ENCODE data around the gene SERPINC1.
"Not testable (repeated sequence)": the region's sequence is repeated elsewhere in the genome, so short reads cannot be mapped to it uniquely, and the experiment has no call there.

Gene SERPINC1

DNA sequence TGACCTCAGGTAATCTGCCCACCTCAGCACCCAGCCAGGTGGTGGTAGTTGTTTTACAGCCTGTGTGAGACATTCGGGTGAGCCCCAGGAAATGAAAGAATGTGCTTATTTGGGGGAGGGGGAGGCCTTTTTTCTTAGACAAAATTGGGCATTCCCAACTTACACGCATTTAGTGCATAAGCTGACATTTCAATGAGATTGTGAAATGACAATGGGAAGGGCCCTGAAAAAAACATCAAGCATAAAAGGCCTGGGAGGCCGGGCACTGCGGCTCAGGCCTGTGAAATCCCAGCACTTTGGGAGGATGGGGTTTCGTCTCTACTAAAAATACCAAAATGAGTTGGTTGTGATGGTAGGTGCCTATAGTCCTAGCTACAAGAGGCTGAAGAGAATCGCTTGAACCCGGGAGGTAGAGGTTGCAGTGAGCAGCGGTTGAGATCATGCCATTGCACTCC is 54.3 kb downstream of the SERPINC1 start:
- DNase-seq = no peak

DNA sequence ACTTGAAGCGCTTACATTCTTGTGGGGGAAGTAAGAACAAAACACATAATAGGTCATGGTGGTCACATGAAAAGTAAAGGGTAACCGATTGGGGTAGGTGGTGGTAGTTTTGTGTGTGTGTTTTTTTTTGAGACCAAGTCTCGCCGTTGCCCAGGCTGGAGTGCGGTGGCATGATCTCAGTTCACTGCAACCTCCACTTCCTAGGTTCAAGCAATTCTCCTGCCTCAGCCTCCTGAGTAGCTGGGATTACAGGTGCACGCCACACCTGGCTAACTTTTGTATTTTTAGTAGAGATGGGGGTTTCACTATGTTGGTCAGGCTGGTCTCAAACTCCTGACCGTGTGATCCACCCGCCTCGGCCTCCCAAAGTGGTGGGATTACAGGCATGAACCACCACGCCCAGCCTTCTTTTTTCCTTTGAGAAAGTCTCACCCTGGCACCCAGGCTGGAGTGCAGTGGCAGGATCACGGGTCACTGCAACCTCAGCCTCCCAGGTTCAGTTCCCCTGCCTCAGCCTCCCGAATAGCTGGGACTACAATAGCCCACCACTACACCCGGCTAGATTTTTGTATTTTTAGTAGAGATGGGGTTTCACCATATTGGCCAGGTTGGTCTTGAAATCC is 54.9 kb downstream of the SERPINC1 start:
- not testable (repeated sequence) for DNase-seq

DNA sequence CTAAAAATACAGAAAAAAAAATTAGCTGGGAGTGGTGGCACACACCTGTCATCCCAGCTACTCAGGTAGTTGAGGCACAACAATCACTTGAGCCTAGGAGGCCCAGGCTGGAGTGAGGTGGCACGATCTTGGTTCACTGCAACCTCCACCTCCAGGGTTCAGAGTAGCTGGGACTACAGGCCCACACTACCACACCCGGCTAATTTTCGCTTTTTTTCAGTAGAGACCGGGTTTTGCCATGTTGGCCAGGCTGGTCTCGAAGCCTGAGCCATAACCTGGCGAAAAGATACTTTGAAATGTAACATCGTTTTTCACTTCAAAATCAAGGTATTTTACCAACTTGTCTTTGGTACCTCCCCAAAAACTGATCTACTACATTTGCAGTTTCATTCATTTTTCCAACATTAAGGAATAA is 55.4 kb downstream of the SERPINC1 start:
- DNase-seq = no peak

DNA sequence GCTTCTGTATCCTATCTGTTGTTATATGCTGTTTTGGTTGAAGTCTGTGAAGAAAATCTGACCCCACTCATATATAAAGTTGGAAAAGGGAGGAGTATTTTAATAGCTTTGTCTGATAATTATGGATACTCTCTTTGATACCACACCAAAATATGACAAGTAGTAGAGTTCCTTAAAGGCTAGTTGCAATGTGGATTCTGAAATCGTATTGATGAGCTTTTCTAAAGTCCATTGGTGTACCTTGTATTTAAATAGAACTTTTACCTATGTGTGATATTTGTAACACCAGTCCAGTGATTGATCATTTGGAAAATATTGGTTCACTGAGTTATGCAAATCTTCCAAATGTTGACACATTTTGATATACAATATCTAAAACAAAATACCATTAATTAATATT is 57.1 kb downstream of the SERPINC1 start:
- DNase-seq = no peak

DNA sequence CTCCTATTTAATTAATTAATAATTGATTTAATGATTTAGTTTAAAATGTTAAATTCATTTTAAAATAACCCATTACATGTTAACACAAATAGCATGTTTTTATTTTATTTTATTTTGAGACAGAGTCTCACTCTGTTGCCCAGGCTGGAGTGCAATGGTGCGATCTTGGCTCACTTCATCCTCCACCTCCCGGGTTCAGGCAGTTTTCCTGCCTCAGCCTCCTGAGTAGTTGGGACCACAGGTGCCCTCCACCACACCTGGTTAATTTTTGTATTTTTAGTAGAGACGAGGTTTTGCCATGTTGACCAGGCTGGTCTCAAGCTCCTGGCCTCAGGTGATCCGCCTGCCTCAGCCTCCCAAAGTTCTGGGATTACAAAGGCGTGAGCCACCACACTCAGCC is 57.6 kb downstream of the SERPINC1 start:
- DNase-seq = not testable (repeated sequence)

DNA sequence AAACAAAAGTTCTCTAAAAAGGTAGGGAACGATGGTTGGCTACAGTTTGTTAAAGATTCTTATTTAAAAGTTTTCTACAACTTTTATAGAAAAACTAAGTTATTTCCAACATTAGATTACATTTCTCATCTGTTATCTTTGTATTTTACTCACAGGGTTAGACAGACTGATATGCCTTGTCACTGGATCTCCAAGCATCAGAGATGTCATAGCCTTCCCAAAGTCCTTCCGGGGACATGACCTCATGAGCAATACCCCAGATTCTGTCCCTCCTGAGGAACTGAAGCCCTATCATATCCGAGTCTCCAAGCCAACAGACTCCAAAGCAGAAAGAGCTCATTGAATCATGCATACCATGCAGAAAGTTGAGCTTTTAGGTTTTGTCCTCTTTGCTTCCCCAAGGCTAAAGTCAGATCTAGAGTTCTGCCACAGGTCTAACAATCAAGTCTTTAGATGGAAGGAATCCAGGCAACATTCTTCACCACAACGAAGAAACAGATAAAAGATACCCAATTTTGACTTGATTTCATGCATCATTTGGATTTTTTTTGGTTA is 59.7 kb downstream of the SERPINC1 start:
- no peak for DNase-seq

DNA sequence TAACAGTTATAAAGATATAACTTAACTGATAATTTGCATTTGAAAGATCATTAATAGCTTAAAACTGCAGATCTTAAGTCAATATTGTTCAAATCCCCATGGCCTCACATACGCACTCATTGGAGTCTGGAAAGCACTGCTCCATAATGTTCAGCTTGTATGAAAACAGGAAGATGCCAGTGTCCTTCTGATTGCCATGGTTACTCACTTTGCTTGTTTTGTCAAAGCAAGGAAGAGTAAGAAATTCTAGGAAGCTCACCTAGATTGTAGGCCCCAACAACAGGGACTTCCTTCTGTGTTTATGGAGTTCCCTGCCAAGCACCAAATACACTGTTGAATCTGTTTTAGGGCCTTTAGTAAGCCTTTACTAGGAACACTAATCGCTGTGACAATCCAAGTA is 60.2 kb downstream of the SERPINC1 start:
- no peak for DNase-seq

DNA sequence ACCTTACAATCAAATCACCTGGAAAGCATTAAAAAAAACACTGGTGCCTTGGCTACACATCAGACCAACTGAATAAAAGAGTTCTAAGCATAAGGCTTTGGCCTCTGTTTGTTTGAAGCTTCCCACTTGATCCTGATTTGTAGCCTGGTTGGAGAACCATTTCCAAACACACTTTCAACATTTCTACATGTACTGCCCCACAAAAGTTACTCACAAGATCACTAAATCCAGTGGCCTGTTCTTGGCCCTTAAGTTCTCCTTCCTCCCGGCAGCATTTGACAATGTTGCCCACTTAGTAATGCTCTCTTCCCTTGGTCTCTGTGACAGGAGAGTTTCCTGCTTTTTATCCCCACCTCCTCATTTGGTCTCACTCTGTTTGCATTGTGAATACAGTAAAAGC is 61.1 kb downstream of the SERPINC1 start:
- no peak for DNase-seq
